Neural cell (in vitro differentiated cells): ENCODE data around the gene ESYT3.

ENCODE experiments used
- EP300 ChIP-seq: fragments of 450-650 bp; conservative IDR thresholded peaks from 2 replicates; pipeline ENCODE4 v1.6.1; 2014; ENCODE audit warnings: antibody characterized with exemption, mild to moderate bottlenecking, moderate library complexity; ENCODE audit not compliant: poor library complexity, severe bottlenecking
- EZH2 ChIP-seq: fragments of 200-600, 300-800 bp; shearing (Covaris generic), sonication (generic); IDR thresholded peaks from 2 replicates; pipeline ENCODE4 v1.6.1; 2014; ENCODE audit warnings: antibody characterized with exemption, low read length, borderline replicate concordance, mild to moderate bottlenecking; ENCODE audit not compliant: insufficient read depth, poor library complexity, severe bottlenecking
- TF ChIP-seq, protein P1 (sequence below): fragments of 450-650 bp; IDR thresholded peaks from 2 replicates; pipeline ENCODE4 v1.5.1; 2014; ENCODE audit warnings: antibody characterized with exemption, mild to moderate bottlenecking, moderate library complexity; ENCODE audit not compliant: poor library complexity, severe bottlenecking

DNA sequence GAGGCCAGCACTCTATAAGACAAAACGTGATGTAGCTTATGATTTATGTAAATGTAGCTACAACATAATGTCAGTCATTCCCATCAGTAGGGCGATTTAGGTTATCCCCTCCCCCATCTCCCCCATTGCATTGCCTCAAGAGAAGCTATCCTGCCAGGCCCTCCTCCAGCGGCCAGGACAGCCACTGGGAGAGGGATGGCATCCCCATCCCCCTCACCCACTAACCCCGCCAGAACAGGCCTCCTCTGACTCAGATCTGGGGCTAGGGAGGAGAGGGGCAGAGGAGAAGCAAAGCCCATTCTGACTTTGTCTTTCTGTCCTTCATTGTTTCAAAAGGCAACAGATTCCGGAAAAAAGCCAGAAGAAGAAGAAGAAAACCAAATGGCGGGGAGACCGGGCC lies 32.6 kb upstream of the ESYT3 start:
- TF ChIP-seq, protein P1, sequence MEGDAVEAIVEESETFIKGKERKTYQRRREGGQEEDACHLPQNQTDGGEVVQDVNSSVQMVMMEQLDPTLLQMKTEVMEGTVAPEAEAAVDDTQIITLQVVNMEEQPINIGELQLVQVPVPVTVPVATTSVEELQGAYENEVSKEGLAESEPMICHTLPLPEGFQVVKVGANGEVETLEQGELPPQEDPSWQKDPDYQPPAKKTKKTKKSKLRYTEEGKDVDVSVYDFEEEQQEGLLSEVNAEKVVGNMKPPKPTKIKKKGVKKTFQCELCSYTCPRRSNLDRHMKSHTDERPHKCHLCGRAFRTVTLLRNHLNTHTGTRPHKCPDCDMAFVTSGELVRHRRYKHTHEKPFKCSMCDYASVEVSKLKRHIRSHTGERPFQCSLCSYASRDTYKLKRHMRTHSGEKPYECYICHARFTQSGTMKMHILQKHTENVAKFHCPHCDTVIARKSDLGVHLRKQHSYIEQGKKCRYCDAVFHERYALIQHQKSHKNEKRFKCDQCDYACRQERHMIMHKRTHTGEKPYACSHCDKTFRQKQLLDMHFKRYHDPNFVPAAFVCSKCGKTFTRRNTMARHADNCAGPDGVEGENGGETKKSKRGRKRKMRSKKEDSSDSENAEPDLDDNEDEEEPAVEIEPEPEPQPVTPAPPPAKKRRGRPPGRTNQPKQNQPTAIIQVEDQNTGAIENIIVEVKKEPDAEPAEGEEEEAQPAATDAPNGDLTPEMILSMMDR, result no peak
- TF ChIP-seq EP300 (no peak), EZH2 (no peak)
